ENCODE measurements around the gene RFFL. TPM values are rescaled to one million over a fixed set of nuclear protein-coding genes. Genes with fewer than 3 reads are reported as not detected.

Gene RFFL
- total RNA-seq, 1 experiment from 2014 or later = 30.3 TPM

DNA sequence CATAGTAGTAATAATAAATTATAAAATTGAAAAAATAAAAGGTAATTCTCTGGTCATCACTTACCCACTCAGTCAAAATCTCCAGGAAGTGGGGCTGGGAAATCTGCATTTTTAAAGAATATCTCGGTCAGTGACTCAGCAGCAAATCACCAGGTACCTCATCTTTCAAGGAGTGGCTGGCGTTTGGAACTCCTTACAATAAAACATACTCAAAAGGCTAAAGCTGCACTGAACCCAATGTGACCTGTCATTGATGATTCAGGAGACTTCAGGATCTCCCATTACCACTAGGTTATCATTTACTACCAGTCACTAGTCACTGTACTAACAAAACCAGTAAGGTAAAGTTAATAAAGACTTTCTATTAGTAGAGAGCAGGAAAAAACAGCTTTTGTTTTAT, 21.5 kb upstream of the RFFL start:
- no peak for TF ChIP-seq E2F4 (CRISPR knock-in tag; IDR thresholded peaks at IDR 0.05; ENCODE audit: borderline replicate concordance, low read depth)
- TF ChIP-seq ZNF317 (CRISPR knock-in tag; IDR thresholded peaks at IDR 0.05; ENCODE audit: borderline replicate concordance, low read depth) = no peak
- TF ChIP-seq, protein P1, sequence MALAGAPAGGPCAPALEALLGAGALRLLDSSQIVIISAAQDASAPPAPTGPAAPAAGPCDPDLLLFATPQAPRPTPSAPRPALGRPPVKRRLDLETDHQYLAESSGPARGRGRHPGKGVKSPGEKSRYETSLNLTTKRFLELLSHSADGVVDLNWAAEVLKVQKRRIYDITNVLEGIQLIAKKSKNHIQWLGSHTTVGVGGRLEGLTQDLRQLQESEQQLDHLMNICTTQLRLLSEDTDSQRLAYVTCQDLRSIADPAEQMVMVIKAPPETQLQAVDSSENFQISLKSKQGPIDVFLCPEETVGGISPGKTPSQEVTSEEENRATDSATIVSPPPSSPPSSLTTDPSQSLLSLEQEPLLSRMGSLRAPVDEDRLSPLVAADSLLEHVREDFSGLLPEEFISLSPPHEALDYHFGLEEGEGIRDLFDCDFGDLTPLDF (CRISPR knock-in tag; IDR thresholded peaks at IDR 0.05) = no peak
- no peak for TF ChIP-seq ETV6 (CRISPR knock-in tag; IDR thresholded peaks at IDR 0.05)
- TF ChIP-seq NFE2L1 (CRISPR knock-in tag; IDR thresholded peaks at IDR 0.05) = no peak
- TF ChIP-seq ZNF671 (CRISPR knock-in tag; IDR thresholded peaks at IDR 0.05) = no peak
- no peak for TF ChIP-seq ZNF396 (CRISPR knock-in tag; IDR thresholded peaks at IDR 0.05; ENCODE audit: borderline replicate concordance)
- TF ChIP-seq, protein P2, sequence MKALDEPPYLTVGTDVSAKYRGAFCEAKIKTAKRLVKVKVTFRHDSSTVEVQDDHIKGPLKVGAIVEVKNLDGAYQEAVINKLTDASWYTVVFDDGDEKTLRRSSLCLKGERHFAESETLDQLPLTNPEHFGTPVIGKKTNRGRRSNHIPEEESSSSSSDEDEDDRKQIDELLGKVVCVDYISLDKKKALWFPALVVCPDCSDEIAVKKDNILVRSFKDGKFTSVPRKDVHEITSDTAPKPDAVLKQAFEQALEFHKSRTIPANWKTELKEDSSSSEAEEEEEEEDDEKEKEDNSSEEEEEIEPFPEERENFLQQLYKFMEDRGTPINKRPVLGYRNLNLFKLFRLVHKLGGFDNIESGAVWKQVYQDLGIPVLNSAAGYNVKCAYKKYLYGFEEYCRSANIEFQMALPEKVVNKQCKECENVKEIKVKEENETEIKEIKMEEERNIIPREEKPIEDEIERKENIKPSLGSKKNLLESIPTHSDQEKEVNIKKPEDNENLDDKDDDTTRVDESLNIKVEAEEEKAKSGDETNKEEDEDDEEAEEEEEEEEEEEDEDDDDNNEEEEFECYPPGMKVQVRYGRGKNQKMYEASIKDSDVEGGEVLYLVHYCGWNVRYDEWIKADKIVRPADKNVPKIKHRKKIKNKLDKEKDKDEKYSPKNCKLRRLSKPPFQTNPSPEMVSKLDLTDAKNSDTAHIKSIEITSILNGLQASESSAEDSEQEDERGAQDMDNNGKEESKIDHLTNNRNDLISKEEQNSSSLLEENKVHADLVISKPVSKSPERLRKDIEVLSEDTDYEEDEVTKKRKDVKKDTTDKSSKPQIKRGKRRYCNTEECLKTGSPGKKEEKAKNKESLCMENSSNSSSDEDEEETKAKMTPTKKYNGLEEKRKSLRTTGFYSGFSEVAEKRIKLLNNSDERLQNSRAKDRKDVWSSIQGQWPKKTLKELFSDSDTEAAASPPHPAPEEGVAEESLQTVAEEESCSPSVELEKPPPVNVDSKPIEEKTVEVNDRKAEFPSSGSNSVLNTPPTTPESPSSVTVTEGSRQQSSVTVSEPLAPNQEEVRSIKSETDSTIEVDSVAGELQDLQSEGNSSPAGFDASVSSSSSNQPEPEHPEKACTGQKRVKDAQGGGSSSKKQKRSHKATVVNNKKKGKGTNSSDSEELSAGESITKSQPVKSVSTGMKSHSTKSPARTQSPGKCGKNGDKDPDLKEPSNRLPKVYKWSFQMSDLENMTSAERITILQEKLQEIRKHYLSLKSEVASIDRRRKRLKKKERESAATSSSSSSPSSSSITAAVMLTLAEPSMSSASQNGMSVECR (CRISPR knock-in tag; IDR thresholded peaks at IDR 0.05; ENCODE audit: borderline replicate concordance) = no peak
- TF ChIP-seq PREB (CRISPR knock-in tag; IDR thresholded peaks at IDR 0.05; ENCODE audit: borderline replicate concordance) = no peak
- no peak for TF ChIP-seq NR3C1 (CRISPR knock-in tag; conservative IDR thresholded peaks at IDR 0.05; ENCODE audit: low read depth)
- TF ChIP-seq, protein P3, sequence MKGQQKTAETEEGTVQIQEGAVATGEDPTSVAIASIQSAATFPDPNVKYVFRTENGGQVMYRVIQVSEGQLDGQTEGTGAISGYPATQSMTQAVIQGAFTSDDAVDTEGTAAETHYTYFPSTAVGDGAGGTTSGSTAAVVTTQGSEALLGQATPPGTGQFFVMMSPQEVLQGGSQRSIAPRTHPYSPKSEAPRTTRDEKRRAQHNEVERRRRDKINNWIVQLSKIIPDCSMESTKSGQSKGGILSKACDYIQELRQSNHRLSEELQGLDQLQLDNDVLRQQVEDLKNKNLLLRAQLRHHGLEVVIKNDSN (CRISPR knock-in tag; IDR thresholded peaks at IDR 0.05) = no peak
- no peak for TF ChIP-seq ZNF416 (CRISPR knock-in tag; IDR thresholded peaks at IDR 0.05)
- TF ChIP-seq ZNF121 (CRISPR knock-in tag; IDR thresholded peaks at IDR 0.05) = no peak
- no peak for TF ChIP-seq FOXP1 (CRISPR knock-in tag; IDR thresholded peaks at IDR 0.05; ENCODE audit: borderline replicate concordance)
- TF ChIP-seq CREB1 (CRISPR knock-in tag; IDR thresholded peaks at IDR 0.05) = no peak
- TF ChIP-seq ATF3 (CRISPR knock-in tag; conservative IDR thresholded peaks at IDR 0.05) = no peak
- TF ChIP-seq FOXK1 (CRISPR knock-in tag; IDR thresholded peaks at IDR 0.05) = no peak
- TF ChIP-seq GRHL2 (CRISPR knock-in tag; IDR thresholded peaks at IDR 0.05; ENCODE audit: insufficient replicate concordance, severe bottlenecking) = no peak
- no peak for TF ChIP-seq SMAD3 (CRISPR knock-in tag; IDR thresholded peaks at IDR 0.05; ENCODE audit: borderline replicate concordance)
- no peak for TF ChIP-seq PRRX2 (CRISPR knock-in tag; IDR thresholded peaks at IDR 0.05)
- ATAC-seq (no peak), DNase-seq (ENCODE audit: low spot score) (no peak)
- Mint-ChIP-seq H3K27ac (no peak overlapping the region; the same call in 1 of the 2 replicates), H3K27me3 (ENCODE audit: low read depth) (peaks cover 4% of the 10 kb centered on the region), H3K4me1 (peaks cover 79% of the 10 kb centered on the region), H3K36me3 (no peaks in the 10 kb centered on the region), H3K4me3 (no peak overlapping the region), H3K9me3 (no peaks in the 10 kb centered on the region)
- POLR2A ChIA-PET = no interaction called here
- CTCF ChIA-PET = no interaction called here

All from WTC11 (cell line).